ENCODE results near the gene OSBPL2.

DNA sequence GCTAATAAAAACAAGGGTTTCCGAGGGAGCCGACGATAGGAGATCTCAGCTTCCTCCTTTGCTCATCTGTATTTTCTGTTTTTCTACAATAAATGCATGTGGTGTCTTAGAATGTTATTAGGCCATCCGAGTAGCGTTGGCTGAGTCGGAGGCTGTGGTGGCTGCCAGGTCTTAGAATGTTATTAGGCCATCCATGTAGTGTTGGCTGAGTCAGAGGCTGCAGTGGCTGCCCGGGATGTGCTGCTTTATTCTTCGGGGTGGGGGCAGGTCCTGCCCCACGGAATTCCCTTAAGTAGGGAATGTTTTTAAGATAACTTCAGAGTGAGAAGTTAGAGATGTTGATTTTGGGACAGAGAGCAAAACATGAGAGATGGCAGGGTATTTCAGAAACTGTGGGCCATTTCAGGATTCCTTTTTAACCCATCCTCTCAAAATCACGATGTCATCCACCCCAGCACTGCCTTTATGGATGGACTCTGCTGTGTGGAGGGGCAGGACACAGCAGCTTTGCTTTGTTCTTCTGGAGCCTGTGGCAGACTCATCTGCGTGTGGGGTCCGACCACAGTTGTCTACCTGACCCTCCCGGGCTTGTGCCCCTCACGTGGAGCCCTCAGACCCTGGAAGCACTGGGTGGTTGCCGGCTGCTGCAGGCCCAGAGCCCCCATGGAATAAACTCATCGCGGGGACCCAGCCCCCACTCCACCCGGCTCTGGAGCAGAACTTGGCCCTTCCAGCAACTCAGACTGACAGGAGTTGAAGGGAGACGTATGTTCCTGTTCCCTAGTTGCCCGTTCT, 20.4 kb downstream of the OSBPL2 start:
- TF ChIP-seq EZH2 (IDR thresholded peaks at IDR 0.05; ENCODE audit: insufficient read depth, poor library complexity, severe bottlenecking) (no peak), EZH2phosphoT487 (IDR thresholded peaks at IDR 0.05; ENCODE audit: insufficient read depth, low read depth) (no peak)
